NCI-H2107 treated with DMSO at 0.1 percent for 48 hours (cell line): ENCODE data around the gene PSMB11.

Experiments
- DNase-seq: peaks from one replicate; lab custom pipeline; 2025; ENCODE audit not compliant: unreplicated experiment; lab: John Stamatoyannopoulos, UW

PSMB11 gene

GRCh38 chr14:23079716-23080115 lies 37.7 kb downstream of the PSMB11 start:
- DNase-seq: no peak

- DNase-seq: no peak
These were observed 38.5 kb downstream of the PSMB11 start for GRCh38 chr14:23080474-23080873.

- no peak for DNase-seq
These were observed 43.4 kb downstream of the PSMB11 start for GRCh38 chr14:23085458-23085857.

- DNase-seq: no peak
These were observed 44.6 kb downstream of the PSMB11 start for GRCh38 chr14:23086565-23086964.

- DNase-seq: no peak
These were observed 47.7 kb downstream of the PSMB11 start for GRCh38 chr14:23089498-23090253.

- DNase-seq: no peak
These were observed 48.2 kb downstream of the PSMB11 start for GRCh38 chr14:23090254-23090636.

GRCh38 chr14:23091294-23092225 lies 49.5 kb downstream of the PSMB11 start:
- DNase-seq: no peak

- DNase-seq: no peak
These were observed 51.1 kb downstream of the PSMB11 start for GRCh38 chr14:23093104-23093503.

- no peak for DNase-seq
These were observed 51.5 kb downstream of the PSMB11 start for GRCh38 chr14:23093526-23093925.
